HepG2 (cell line): ENCODE results near the gene CITED2. TPM values are rescaled to one million over a fixed set of nuclear protein-coding genes. Genes with fewer than 3 reads are reported as not detected.

ENCODE experiments used
- AKNA ChIP-seq: sonication (generic); formaldehyde crosslinking; IDR thresholded peaks from 2 replicates; pipeline ENCODE4 v1.4.0; 2020; ENCODE audit warnings: missing genetic modification reagents, borderline replicate concordance
- ARID5B ChIP-seq: IDR thresholded peaks from 2 replicates; pipeline ENCODE4 v1.4.0; 2020; ENCODE audit warnings: mild to moderate bottlenecking, missing genetic modification reagents
- CEBPB ChIP-seq: IDR thresholded peaks from 2 replicates; pipeline ENCODE4 v1.6.1; 2011; ENCODE audit warnings: low read depth, low read length, improper control_type of control experiment, borderline replicate concordance
- KDM1A ChIP-seq: IDR thresholded peaks from 2 replicates; pipeline ENCODE4 v1.6.1; 2016; ENCODE audit warnings: missing compliant biosample characterization
- MAFG ChIP-seq: sonication (generic); formaldehyde crosslinking; IDR thresholded peaks from 2 replicates; pipeline ENCODE4 v1.5.1; 2020; ENCODE audit warnings: mild to moderate bottlenecking, missing genetic modification reagents
- MATR3 ChIP-seq: sonication (generic); formaldehyde crosslinking; IDR thresholded peaks from 2 replicates; pipeline ENCODE4 v1.4.0; 2020; ENCODE audit warnings: missing genetic modification reagents
- MLXIP ChIP-seq: sonication (generic); formaldehyde crosslinking; IDR thresholded peaks from 2 replicates; pipeline ENCODE4 v1.9.0; 2021; ENCODE audit warnings: missing genetic modification reagents, borderline replicate concordance
- MXD1 ChIP-seq: sonication (generic); formaldehyde crosslinking; IDR thresholded peaks from 2 replicates; pipeline ENCODE4 v1.4.0; 2020; ENCODE audit warnings: mild to moderate bottlenecking, missing genetic modification reagents
- NCOR1 ChIP-seq: fragments of 200-600 bp; sonication (generic); IDR thresholded peaks from 2 replicates; pipeline ENCODE4 v1.7.0; 2017; ENCODE audit warnings: antibody characterized with exemption, low read length, borderline replicate concordance
- NFIB ChIP-seq: sonication (generic); formaldehyde crosslinking; IDR thresholded peaks from 2 replicates; pipeline ENCODE4 v1.9.0; 2021; ENCODE audit warnings: missing genetic modification reagents, mild to moderate bottlenecking, borderline replicate concordance
- POLR2AphosphoS5 ChIP-seq: IDR thresholded peaks from 2 replicates; pipeline ENCODE4 v1.6.1; 2012; ENCODE audit warnings: low read depth, low read length
- SUZ12 ChIP-seq: fragments of 150-350 bp; IDR thresholded peaks from 2 replicates; pipeline ENCODE4 v1.6.1; 2014; ENCODE audit warnings: low read depth, low read length
- TFE3 ChIP-seq: IDR thresholded peaks from 2 replicates; pipeline ENCODE4 v1.6.1; 2016
- ZFX ChIP-seq: sonication (generic); formaldehyde crosslinking; IDR thresholded peaks from 2 replicates; pipeline ENCODE4 v1.4.0; 2020; ENCODE audit warnings: mild to moderate bottlenecking, low read depth, missing genetic modification reagents, moderate library complexity
- ZSCAN31 ChIP-seq: sonication (generic); formaldehyde crosslinking; IDR thresholded peaks from 2 replicates; pipeline ENCODE4 v1.5.0; 2020; ENCODE audit warnings: low read depth, mild to moderate bottlenecking, missing genetic modification reagents
- polyA plus RNA-seq, 8 experiments: library from polyadenylated mRNA; depleted of rRNA in 3 of 8; stranded (reverse) in 7 of 8; unstranded in 1 of 8; fragments of >200 nt; fragmentation: Illumina TruSeq in 4 of 8; extraction: Trizol in 4 of 8; gene quantifications; 2 replicates each; pipeline versions ENCODE4 v1.2.1 to v1.2.3, GENCODE V29; 2011 to 2016; ENCODE audit warnings: low read depth in 4 of 8, missing spikeins in 1 of 8, mixed read lengths in 1 of 8; ENCODE audit not compliant: insufficient read depth in 1 of 8
- total RNA-seq, 5 experiments: library from RNA; depleted of rRNA; stranded (reverse); fragments of >200 nt; fragmentation: Illumina TruSeq; extraction: Trizol; gene quantifications; 2 replicates each; pipeline ENCODE4 v1.2.3, GENCODE V29; 2016; ENCODE audit warnings: low read depth in 1 of 5

The CITED2 gene
- total and polyA plus RNA-seq, 2 of the 13 experiments (the other 11 are each of a cell fraction or from before 2014, with no cell fraction given), result 17.6 to 57.2 TPM

- TF ChIP-seq NCOR1 (no peak; the same call in 1 of the 2 replicates), SUZ12 (0 out of 2 replicates have a peak, but pooled peaks have one; percentile 15), KDM1A (CRISPR knock-in tag) (peak; percentile 69; the same call in 1 of the 2 replicates), MATR3 (CRISPR knock-in tag) (no peak), AKNA (CRISPR knock-in tag) (no peak), TFE3 (CRISPR knock-in tag) (peak; percentile 87), CEBPB (no peak), POLR2AphosphoS5 (peak; percentile 76), NFIB (CRISPR knock-in tag) (no peak), MLXIP (CRISPR knock-in tag) (no peak), ARID5B (CRISPR knock-in tag) (peak; percentile 92), ZFX (CRISPR knock-in tag) (peak; percentile 71), MXD1 (CRISPR knock-in tag) (no peak), ZSCAN31 (CRISPR knock-in tag) (peak; percentile 77), MAFG (CRISPR knock-in tag) (no peak)
Observed at GRCh38 chr6:139375226-139376016, 973 bp upstream of the CITED2 start (continued).
